Tibial nerve (tissue), 4 donors: ENCODE results near the gene ASIC3. TPM values are rescaled to one million over a fixed set of nuclear protein-coding genes. Genes with fewer than 3 reads are reported as not detected.

Experiments
- DNase-seq, 2 donors: peaks; one replicate each; pipeline ENCODE4 v3.0.0-alpha.2; 2019; ENCODE audit warnings: low spot score in 2 of 2
- H3K27ac ChIP-seq, 4 donors: fragments of 200-600 bp; sonication (generic) in 3 of 4; one replicate each; pipeline ENCODE4 v1.5.1; 2017 to 2019; ENCODE audit warnings: mild to moderate bottlenecking in 1 of 4
- H3K27me3 ChIP-seq, 2 donors: fragments of 200-600 bp; sonication (generic) in 1 of 2; one replicate each; pipeline versions ENCODE4 v1.5.1 to v1.6.0; 2017 to 2019
- H3K36me3 ChIP-seq, 3 donors: fragments of 200-600 bp; sonication (generic); one replicate each; pipeline ENCODE4 v1.5.1; 2018 to 2019
- H3K4me1 ChIP-seq, 4 donors: fragments of 200-600 bp; sonication (generic) in 3 of 4; one replicate each; pipeline ENCODE4 v1.5.1; 2017 to 2019
- H3K4me3 ChIP-seq, 4 donors: fragments of 200-600 bp; sonication (generic) in 3 of 4; one replicate each; pipeline ENCODE4 v1.5.1; 2017 to 2019; ENCODE audit warnings: mild to moderate bottlenecking in 1 of 4, moderate library complexity in 1 of 4
- H3K9me3 ChIP-seq, 4 donors: fragments of 200-600 bp; sonication (generic) in 3 of 4; one replicate each; pipeline ENCODE4 v1.5.1; 2017 to 2019
- EP300 ChIP-seq, 2 donors: sonication (generic); formaldehyde crosslinking; IDR thresholded peaks; one replicate each; pipeline ENCODE4 v1.6.1; 2017; ENCODE audit warnings: antibody characterized with exemption in 2 of 2, mild to moderate bottlenecking in 1 of 2
- POLR2A ChIP-seq, 2 donors: fragments of 450-650 bp; IDR thresholded peaks; one replicate each; pipeline ENCODE4 v1.6.1; 2017; ENCODE audit warnings: antibody characterized with exemption in 2 of 2, mild to moderate bottlenecking in 2 of 2, moderate library complexity in 2 of 2
- WGBS, 2 donors: methylation state at CpG; one replicate each; pipeline ENCODE4 v1.1.5; 2018; 5-methylcytosine and 5-hydroxymethylcytosine counted together
- total RNA-seq, 4 donors: library from RNA; depleted of rRNA; stranded (reverse); fragments of >200 nt; gene quantifications; one replicate each; pipeline ENCODE4 v1.1.0, GENCODE V29; 2016
- TF ChIP-seq, protein P1 (sequence below), 5 experiments: fragments of 200-600 bp in 3 of 5; fragments of 450-650 bp in 2 of 5; sonication (generic) in 3 of 5; IDR thresholded peaks; one replicate each; pipeline ENCODE4 v1.5.1; 2016 to 2019; ENCODE audit warnings: antibody characterized with exemption in 5 of 5, mild to moderate bottlenecking in 3 of 5, moderate library complexity in 2 of 5

Gene ASIC3
- total RNA-seq, 4 donors from 2014 or later: 1.7 to 6.0 (median 4.0) TPM

DNA sequence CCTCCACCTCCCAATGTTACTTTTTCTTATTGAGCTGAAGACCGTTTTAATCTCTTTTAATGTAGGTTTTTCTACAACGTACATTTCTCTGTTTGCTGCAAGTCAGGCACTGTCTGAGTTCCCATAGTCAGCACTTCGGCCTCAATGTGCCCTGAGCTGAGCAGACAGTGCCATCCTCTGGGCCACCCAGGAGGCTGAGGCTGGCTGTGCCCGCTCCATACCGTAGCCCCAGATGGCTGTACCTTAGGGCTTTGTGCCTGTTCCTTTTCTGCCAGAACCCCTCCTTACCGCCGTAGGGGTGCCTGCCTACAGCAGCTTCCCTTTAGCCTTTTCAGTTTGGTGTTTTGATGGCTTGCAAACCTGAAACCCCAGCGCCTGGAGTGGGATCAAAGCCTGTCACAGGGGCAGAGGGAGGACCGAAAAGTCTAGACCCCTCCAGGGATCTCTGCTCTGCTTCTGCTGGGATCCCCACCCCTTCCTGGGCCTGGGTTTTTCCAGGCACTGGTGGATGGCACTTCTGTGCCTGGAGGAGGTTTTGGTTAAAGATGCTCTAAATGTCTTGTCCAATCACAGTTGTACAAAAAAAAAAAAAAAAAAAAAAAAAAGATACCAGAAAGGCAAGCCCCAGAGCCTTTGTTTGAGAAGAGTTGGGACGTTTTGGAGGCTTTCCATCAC lies 46.9 kb downstream of the ASIC3 start:
- DNase-seq: no peak
- H3K4me3 ChIP-seq: no peak overlapping the region
- H3K9me3 ChIP-seq: no peaks in the 10 kb centered on the region
- H3K27me3 ChIP-seq: no peaks in the 10 kb centered on the region
- TF ChIP-seq POLR2A (IDR thresholded peaks at IDR 0.05): no peak
- TF ChIP-seq EP300 (IDR thresholded peaks at IDR 0.05): no peak
- TF ChIP-seq, protein P1, sequence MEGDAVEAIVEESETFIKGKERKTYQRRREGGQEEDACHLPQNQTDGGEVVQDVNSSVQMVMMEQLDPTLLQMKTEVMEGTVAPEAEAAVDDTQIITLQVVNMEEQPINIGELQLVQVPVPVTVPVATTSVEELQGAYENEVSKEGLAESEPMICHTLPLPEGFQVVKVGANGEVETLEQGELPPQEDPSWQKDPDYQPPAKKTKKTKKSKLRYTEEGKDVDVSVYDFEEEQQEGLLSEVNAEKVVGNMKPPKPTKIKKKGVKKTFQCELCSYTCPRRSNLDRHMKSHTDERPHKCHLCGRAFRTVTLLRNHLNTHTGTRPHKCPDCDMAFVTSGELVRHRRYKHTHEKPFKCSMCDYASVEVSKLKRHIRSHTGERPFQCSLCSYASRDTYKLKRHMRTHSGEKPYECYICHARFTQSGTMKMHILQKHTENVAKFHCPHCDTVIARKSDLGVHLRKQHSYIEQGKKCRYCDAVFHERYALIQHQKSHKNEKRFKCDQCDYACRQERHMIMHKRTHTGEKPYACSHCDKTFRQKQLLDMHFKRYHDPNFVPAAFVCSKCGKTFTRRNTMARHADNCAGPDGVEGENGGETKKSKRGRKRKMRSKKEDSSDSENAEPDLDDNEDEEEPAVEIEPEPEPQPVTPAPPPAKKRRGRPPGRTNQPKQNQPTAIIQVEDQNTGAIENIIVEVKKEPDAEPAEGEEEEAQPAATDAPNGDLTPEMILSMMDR (IDR thresholded peaks at IDR 0.05): no peak
- peak overlapping the region in 2 of 4 donors; percentile 12 to 46 for H3K27ac ChIP-seq
- WGBS, 2 donors: 65 to 67% methylated on average over 10 of the region's 10 CpGs
- peaks cover 0 to 4% (median 0%) of the 10 kb centered on the region in 3 donors for H3K36me3 ChIP-seq
- H3K4me1 ChIP-seq: peaks cover 0 to 58% (median 4%) of the 10 kb centered on the region in 4 donors

DNA sequence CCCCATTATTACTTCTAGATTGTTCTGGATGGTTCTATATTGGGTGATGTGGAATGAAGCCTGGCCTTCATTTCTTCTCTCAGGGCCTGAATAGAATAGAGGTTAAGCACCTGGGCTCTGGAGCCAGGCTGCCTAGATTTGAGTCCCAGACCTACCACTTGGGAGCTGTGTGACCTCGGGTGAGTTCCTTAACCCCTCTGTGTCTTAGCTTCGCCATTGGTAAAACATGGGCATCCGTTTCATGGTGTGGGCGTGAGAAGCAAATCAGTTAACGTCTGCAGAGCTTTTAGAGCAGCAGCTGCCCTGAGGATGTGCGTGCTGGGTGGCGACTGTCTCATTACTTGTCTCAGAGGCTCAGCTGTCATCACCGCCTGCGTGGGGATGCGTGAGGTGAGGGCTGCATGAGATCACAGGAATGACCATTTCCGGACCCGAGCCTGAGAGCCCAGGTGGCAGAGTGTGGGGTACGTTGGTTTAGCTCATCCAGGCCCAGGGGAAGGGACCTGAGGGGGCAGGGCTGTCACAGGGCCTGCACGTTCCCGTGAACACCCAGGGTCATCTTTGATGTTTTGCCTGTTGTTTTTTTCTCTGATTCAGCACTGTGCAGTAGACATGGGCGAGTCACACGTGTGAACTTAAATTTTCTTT lies 47.6 kb downstream of the ASIC3 start:
- no peak for TF ChIP-seq EP300 (IDR thresholded peaks at IDR 0.05)
- Histone ChIP-seq H3K4me3 (no peak overlapping the region), H3K36me3 (peaks cover 0 to 6% (median 0%) of the 10 kb centered on the region in 3 donors), H3K4me1 (peaks cover 0 to 58% (median 3%) of the 10 kb centered on the region in 4 donors), H3K27me3 (no peaks in the 10 kb centered on the region), H3K27ac (peak overlapping the region in 1 of 4 donors; percentile 28), H3K9me3 (no peaks in the 10 kb centered on the region)
- no peak for DNase-seq
- 76 to 79% methylated on average over 17 of the region's 17 CpGs for WGBS, 2 donors

DNA sequence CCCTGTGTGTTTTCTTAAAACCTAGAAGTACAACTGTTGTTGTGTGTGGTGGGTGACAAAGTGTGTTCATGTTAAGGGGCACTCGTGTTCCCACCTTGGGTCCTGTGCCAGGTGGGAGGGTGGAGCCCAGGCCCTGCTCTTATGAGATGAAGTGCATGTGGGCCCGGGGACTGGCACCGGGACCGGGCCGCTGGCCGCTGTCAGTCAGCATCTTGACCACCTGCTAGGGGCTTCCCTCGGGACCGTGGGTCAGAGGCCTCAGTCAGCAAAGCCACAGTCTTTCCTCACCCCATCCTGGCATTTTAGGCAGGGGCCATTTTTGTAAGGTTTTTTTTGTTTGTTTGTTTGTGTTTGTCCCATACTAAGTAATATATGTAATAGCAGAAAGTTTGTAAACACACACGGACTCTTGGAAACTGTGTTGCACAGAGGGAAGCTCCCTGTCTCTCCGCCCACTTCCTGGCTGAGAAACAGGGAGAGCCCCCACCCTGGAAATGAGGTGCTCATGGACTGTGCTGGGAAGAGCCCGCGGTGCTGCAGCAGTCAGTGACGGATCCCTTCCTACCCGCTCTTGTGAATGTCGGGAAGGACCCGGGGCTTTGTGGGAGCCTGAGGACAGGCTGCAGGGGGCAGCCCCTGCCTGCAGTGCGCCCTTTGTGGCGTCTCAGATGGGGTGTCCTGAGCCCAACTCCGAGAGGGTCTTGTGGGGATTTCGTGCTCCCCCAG lies 51.3 kb downstream of the ASIC3 start:
- H3K27me3 ChIP-seq: no peaks in the 10 kb centered on the region
- DNase-seq: no peak
- H3K36me3 ChIP-seq: peaks cover 0 to 10% (median 0%) of the 10 kb centered on the region in 3 donors
- peaks cover 0 to 45% (median 2%) of the 10 kb centered on the region in 4 donors for H3K4me1 ChIP-seq
- peak overlapping the region in 2 of 4 donors; percentile 36 to 65 for H3K27ac ChIP-seq
- TF ChIP-seq EP300 (IDR thresholded peaks at IDR 0.05) (no peak), POLR2A (IDR thresholded peaks at IDR 0.05) (no peak)
- TF ChIP-seq, protein P1 (IDR thresholded peaks at IDR 0.05): no peak
- no peak overlapping the region for H3K4me3 ChIP-seq
- H3K9me3 ChIP-seq: no peaks in the 10 kb centered on the region
- WGBS, 2 donors: 54 to 61% methylated on average over 19 to 20 of the region's 20 CpGs

- peaks cover 0 to 45% (median under 1%) of the 10 kb centered on the region in 4 donors for H3K4me1 ChIP-seq
- 86 to 90% methylated on average over 10 of the region's 10 CpGs for WGBS, 2 donors
- H3K36me3 ChIP-seq: peaks cover 0 to 10% (median 0%) of the 10 kb centered on the region in 3 donors
- no peak overlapping the region for H3K4me3 ChIP-seq
- DNase-seq: no peak
- no peaks in the 10 kb centered on the region for H3K27me3 ChIP-seq
- no peak overlapping the region for H3K27ac ChIP-seq
- TF ChIP-seq, protein P1 (IDR thresholded peaks at IDR 0.05): no peak
- TF ChIP-seq POLR2A (IDR thresholded peaks at IDR 0.05): no peak
- H3K9me3 ChIP-seq: no peaks in the 10 kb centered on the region
Observed at GRCh38 chr7:151100921-151101320, 52.6 kb downstream of the ASIC3 start.

- no peaks in the 10 kb centered on the region for H3K27me3 ChIP-seq
- no peak overlapping the region for H3K4me3 ChIP-seq
- TF ChIP-seq, protein P1 (IDR thresholded peaks at IDR 0.05): no peak
- no peak for TF ChIP-seq EP300 (IDR thresholded peaks at IDR 0.05)
- TF ChIP-seq POLR2A (IDR thresholded peaks at IDR 0.05): no peak
- no peaks in the 10 kb centered on the region for H3K9me3 ChIP-seq
- H3K27ac ChIP-seq: no peak overlapping the region
- H3K36me3 ChIP-seq: peaks cover 0 to 15% (median 0%) of the 10 kb centered on the region in 3 donors
- peaks cover 0 to 39% (median 0%) of the 10 kb centered on the region in 4 donors for H3K4me1 ChIP-seq
- DNase-seq: no peak
- 76 to 82% methylated on average over 24 of the region's 24 CpGs for WGBS, 2 donors
Observed at GRCh38 chr7:151101621-151102396, 53.5 kb downstream of the ASIC3 start.
